ENCODE measurements around the gene ERCC4.

Gene ERCC4

DNA sequence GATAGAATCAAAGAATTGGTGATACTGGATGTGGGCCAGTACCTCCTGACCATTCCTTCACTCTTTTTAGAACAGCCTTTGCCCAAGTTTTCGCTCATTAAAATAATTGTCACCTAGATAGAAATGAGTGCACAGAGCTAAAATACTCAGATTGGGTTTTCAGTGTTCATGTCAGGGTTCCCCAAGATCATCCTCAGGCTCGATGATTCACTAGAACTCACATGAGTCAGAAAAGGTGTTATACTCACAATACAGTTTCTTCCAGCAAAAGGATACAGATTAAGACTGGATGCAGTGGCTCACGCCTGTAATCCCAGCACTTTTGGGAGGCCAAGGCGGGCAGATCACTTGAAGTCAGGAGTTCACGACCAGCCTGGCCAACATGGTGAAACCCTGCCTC lies 19.9 kb downstream of the ERCC4 start:
- peak overlapping the region in 2 of 3 experiments; percentile 24 to 46 for H3K27ac Mint-ChIP-seq
- H3K9me3 Mint-ChIP-seq, result no peaks in the 10 kb centered on the region
- no peaks in the 10 kb centered on the region for H3K27me3 Mint-ChIP-seq (ENCODE audit: low read depth)
- peaks cover 36% of the 10 kb centered on the region for H3K4me1 Mint-ChIP-seq
- TF ChIP-seq, protein P1, sequence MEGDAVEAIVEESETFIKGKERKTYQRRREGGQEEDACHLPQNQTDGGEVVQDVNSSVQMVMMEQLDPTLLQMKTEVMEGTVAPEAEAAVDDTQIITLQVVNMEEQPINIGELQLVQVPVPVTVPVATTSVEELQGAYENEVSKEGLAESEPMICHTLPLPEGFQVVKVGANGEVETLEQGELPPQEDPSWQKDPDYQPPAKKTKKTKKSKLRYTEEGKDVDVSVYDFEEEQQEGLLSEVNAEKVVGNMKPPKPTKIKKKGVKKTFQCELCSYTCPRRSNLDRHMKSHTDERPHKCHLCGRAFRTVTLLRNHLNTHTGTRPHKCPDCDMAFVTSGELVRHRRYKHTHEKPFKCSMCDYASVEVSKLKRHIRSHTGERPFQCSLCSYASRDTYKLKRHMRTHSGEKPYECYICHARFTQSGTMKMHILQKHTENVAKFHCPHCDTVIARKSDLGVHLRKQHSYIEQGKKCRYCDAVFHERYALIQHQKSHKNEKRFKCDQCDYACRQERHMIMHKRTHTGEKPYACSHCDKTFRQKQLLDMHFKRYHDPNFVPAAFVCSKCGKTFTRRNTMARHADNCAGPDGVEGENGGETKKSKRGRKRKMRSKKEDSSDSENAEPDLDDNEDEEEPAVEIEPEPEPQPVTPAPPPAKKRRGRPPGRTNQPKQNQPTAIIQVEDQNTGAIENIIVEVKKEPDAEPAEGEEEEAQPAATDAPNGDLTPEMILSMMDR (IDR thresholded peaks at IDR 0.05; ENCODE audit: unreplicated experiment in 3 of 3), result no peak
- no peak overlapping the region for H3K4me3 Mint-ChIP-seq
- H3K36me3 Mint-ChIP-seq (ENCODE audit: low read depth), result peaks cover 55% of the 10 kb centered on the region

DNA sequence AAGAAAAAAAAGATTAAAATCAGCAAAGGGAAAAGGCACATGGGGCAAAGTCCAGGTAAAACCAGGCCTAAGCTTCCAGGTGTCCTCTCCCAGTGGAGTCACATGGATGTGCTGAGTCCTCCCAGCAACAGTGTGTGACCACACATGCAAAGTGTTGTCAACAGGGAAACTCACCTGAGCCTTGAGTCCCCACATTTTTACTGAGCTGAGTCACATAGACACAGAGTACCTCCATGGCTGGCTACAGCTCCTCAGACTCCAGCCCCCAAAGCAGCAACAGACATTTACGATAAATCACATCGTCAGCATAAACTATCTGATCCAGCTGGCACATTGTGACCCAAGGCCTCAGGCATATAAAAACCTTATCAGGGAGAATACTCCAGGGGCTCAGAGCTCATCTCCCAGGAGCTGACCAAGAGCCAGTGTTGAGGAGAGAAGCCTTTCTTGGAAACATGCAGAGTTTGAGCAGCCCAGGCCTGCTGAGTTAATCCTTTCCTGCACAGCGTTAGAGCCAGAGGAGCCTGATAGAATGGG lies 20.5 kb downstream of the ERCC4 start:
- peaks cover 36% of the 10 kb centered on the region for H3K4me1 Mint-ChIP-seq

GRCh38 chr16:13944816-13945215 lies 24.9 kb downstream of the ERCC4 start:
- Mint-ChIP-seq H3K9me3 (no peaks in the 10 kb centered on the region), H3K4me3 (no peak overlapping the region), H3K27ac (no peak overlapping the region), H3K36me3 (ENCODE audit: low read depth) (peaks cover 48% of the 10 kb centered on the region), H3K27me3 (ENCODE audit: low read depth) (no peaks in the 10 kb centered on the region), H3K4me1 (peaks cover 19% of the 10 kb centered on the region)
- TF ChIP-seq, protein P1 (IDR thresholded peaks at IDR 0.05; ENCODE audit: unreplicated experiment in 3 of 3), result no peak

More for the DNA sequence above, 20.5 kb downstream of the ERCC4 start:
- H3K36me3 Mint-ChIP-seq (ENCODE audit: low read depth), result peaks cover 48% of the 10 kb centered on the region
- peak overlapping the region in 2 of 3 experiments; percentile 65 to 78 for H3K27ac Mint-ChIP-seq
- no peak overlapping the region for H3K4me3 Mint-ChIP-seq
- no peaks in the 10 kb centered on the region for H3K9me3 Mint-ChIP-seq
- no peaks in the 10 kb centered on the region for H3K27me3 Mint-ChIP-seq (ENCODE audit: low read depth)
- TF ChIP-seq, protein P1 (IDR thresholded peaks at IDR 0.05; ENCODE audit: unreplicated experiment in 3 of 3), result no peak

- Mint-ChIP-seq H3K27ac (no peak overlapping the region), H3K36me3 (ENCODE audit: low read depth) (peaks cover 53% of the 10 kb centered on the region), H3K9me3 (no peaks in the 10 kb centered on the region), H3K27me3 (ENCODE audit: low read depth) (no peaks in the 10 kb centered on the region), H3K4me1 (peaks cover 23% of the 10 kb centered on the region), H3K4me3 (no peak overlapping the region)
- TF ChIP-seq, protein P1 (IDR thresholded peaks at IDR 0.05; ENCODE audit: unreplicated experiment in 3 of 3), result no peak
Measured at GRCh38 chr16:13945744-13946485, 26.0 kb downstream of the ERCC4 start.

- TF ChIP-seq, protein P1 (IDR thresholded peaks at IDR 0.05; ENCODE audit: unreplicated experiment in 3 of 3), result no peak
- Mint-ChIP-seq H3K4me3 (no peak overlapping the region), H3K36me3 (ENCODE audit: low read depth) (peaks cover 48% of the 10 kb centered on the region), H3K27me3 (ENCODE audit: low read depth) (no peaks in the 10 kb centered on the region), H3K4me1 (peaks cover 36% of the 10 kb centered on the region), H3K9me3 (no peaks in the 10 kb centered on the region), H3K27ac (no peak overlapping the region)
Measured at GRCh38 chr16:13948086-13948485, 28.1 kb downstream of the ERCC4 start.

Measured in nephron (organoid).